Omental fat pad (tissue), 4 donors: ENCODE measurements around the gene CD6. TPM values are rescaled to one million over a fixed set of nuclear protein-coding genes. Genes with fewer than 3 reads are reported as not detected.

Experiments used
- ATAC-seq: fragments of 150-250 bp; one replicate; pipeline ENCODE4 v1.9.1; 2016; ENCODE audit warnings: mild to moderate bottlenecking, moderate library complexity; ENCODE audit not compliant: low FRiP score
- DNase-seq: peaks from one replicate; pipeline ENCODE4 v3.0.0-alpha.2; 2019; ENCODE audit warnings: low spot score
- CTCF ChIP-seq, 3 donors: fragments of 450-650 bp; IDR thresholded peaks; one replicate each; pipeline ENCODE4 v1.5.1; 2016 to 2017; ENCODE audit warnings: antibody characterized with exemption in 3 of 3, mild to moderate bottlenecking in 3 of 3, moderate library complexity in 2 of 3
- total RNA-seq, 4 donors: library from RNA; depleted of rRNA; stranded (reverse); fragments of >200 nt; gene quantifications; one replicate each; pipeline ENCODE4 v1.1.0, GENCODE V29; 2016

Gene CD6
- total RNA-seq, 4 donors from 2014 or later: 0.79 to 6.5 (median 2.2) TPM

GRCh38 chr11:60996381-60997138 lies 25.1 kb downstream of the CD6 start:
- no peak for DNase-seq
- no peak for ATAC-seq
- TF ChIP-seq CTCF (IDR thresholded peaks at IDR 0.05): no peak

- DNase-seq (no peak), ATAC-seq (no peak)
- no peak for TF ChIP-seq CTCF (IDR thresholded peaks at IDR 0.05)
These were observed 28.9 kb downstream of the CD6 start for GRCh38 chr11:61000426-61000825.

- TF ChIP-seq CTCF (IDR thresholded peaks at IDR 0.05): no peak
- no peak for DNase-seq
These were observed 30.5 kb downstream of the CD6 start for GRCh38 chr11:61001931-61002330.

GRCh38 chr11:61002598-61002997 lies 31.1 kb downstream of the CD6 start:
- DNase-seq (no peak), ATAC-seq (no peak)
- TF ChIP-seq CTCF (IDR thresholded peaks at IDR 0.05): no peak

More at GRCh38 chr11:61001931-61002330, 30.5 kb downstream of the CD6 start:
- ATAC-seq: no peak

GRCh38 chr11:61004180-61004611 lies 32.7 kb downstream of the CD6 start:
- no peak for DNase-seq
- ATAC-seq: no peak
- TF ChIP-seq CTCF (IDR thresholded peaks at IDR 0.05): no peak

GRCh38 chr11:61004761-61005181 lies 33.3 kb downstream of the CD6 start:
- TF ChIP-seq CTCF (IDR thresholded peaks at IDR 0.05): no peak
- ATAC-seq (no peak), DNase-seq (no peak)

- DNase-seq (no peak), ATAC-seq (peak; percentile 13)
- no peak for TF ChIP-seq CTCF (IDR thresholded peaks at IDR 0.05)
These were observed 36.0 kb downstream of the CD6 start for GRCh38 chr11:61007383-61007955.
